HEK293 (cell line): Measurements from ENCODE around the gene AGAP1.

Experiments used
- CTCF ChIP-seq: fragments of 450-650 bp; formaldehyde crosslinking; IDR thresholded peaks from 2 replicates; pipeline ENCODE4 v1.5.1; 2016; ENCODE audit warnings: missing biosample characterization, missing genetic modification characterization
- GFI1B ChIP-seq: fragments of 450-650 bp; formaldehyde crosslinking; IDR thresholded peaks from 2 replicates; pipeline ENCODE4 v1.5.1; 2016; ENCODE audit warnings: missing biosample characterization, missing genetic modification characterization
- ZNF23 ChIP-seq: fragments of 450-650 bp; formaldehyde crosslinking; IDR thresholded peaks from 2 replicates; pipeline ENCODE4 v1.5.1; 2016; ENCODE audit warnings: missing biosample characterization, missing genetic modification characterization, borderline replicate concordance

GRCh38 chr2:236129935-236130334 lies 636.1 kb downstream of the AGAP1 start:
- TF ChIP-seq GFI1B (tag by site-specific recombination) (no peak), ZNF23 (tag by site-specific recombination) (no peak), CTCF (no peak)
